A204.1 (cell line): ENCODE results near the gene MAP4K2.

Source experiments
- FAIRE-seq: peaks from 2 replicates; lab custom pipeline; 2012; peaks lifted over from hg19 to GRCh38; lab: Jason Lieb, UNC

The MAP4K2 gene

DNA sequence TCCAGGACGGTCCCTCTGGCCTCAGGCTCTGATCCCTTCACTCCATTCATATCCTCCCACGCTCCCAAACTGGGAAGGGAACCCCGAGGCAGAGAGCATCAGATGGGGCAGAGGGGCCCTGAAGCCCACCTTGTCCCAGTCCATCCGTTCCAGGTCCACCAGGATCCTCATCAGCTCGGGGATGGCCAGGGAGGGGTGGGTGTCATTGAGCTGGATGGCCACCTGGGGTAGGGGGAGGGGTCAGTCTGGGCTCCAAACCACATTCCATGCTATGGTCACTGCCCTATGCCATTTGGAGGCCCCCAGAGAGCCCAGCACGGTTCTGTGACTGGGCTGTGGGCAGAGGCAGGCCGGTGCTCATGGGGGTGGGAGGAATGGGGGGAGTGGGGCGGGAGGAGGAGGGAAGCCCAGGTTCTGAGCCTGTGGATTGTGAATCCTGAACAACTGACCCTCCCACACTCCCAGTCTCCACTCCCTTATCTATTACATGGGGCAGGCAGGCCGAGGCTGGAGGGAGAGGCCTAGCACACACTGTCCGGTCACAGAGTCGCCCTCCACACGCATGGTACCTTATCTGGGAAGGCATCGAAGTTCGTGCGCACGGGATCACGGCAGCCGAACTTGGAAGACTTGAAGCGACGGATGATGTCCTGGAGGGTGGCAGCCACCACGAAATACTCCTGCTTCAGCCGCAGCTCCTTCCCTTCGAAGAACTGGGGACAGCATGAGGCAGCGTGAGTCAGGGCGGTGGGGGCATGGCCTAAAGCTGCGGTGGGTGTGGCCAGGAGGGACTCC, 48.7 kb downstream of the MAP4K2 start:
- no peak for FAIRE-seq

DNA sequence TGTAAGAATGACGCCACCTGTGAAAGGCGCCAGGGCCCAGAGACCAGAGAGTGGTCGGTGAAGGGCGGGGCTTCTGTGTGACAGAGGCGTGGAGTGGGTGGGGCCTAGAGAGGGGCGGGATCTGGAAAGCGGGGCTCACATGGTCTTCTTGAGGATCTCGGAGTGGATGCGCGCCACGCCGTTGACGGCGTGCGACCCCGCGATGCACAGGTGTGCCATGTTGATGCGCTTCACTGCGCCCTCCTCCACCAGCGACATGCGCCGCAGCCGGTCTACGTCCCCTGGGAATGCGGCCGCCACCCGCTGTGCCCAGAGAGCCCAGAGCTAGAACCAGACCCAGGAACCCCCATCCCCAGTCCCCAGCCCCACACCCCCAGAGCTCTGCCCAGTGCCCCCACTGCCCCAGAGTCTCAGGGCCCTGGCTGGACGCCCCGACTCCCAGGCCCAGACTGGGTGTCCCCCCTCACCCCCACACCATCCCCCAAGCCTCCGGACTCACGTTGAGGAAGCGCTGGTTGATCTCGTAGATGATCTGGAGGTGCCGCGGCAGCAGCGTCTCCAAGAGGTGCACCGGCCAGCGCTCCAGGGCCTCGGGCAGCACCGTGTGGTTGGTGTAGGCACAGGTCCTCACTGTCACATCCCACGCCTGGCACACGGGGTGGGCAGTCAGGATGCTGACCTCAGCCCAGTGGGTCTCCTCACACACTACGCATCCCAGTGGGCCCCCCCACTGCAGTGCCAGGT, 49.5 kb downstream of the MAP4K2 start:
- no peak for FAIRE-seq

DNA sequence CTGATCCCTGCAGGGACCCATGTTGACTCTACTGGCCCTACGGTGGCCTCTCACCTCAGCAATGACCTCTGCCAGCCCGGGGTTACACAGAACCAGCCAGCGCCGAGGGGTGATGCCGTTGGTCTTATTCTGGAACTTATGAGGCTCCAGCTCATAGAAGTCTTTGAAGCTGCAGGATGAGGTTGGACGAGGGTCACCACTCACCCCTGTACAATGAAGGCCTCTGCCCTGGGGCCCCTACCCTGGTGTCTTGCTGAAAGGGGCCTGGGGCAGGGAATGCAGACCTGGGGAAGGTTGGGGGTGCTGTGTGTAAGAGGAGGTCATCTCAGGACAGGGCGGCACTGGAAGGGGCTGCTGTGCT, 50.0 kb downstream of the MAP4K2 start:
- FAIRE-seq, result no peak

DNA sequence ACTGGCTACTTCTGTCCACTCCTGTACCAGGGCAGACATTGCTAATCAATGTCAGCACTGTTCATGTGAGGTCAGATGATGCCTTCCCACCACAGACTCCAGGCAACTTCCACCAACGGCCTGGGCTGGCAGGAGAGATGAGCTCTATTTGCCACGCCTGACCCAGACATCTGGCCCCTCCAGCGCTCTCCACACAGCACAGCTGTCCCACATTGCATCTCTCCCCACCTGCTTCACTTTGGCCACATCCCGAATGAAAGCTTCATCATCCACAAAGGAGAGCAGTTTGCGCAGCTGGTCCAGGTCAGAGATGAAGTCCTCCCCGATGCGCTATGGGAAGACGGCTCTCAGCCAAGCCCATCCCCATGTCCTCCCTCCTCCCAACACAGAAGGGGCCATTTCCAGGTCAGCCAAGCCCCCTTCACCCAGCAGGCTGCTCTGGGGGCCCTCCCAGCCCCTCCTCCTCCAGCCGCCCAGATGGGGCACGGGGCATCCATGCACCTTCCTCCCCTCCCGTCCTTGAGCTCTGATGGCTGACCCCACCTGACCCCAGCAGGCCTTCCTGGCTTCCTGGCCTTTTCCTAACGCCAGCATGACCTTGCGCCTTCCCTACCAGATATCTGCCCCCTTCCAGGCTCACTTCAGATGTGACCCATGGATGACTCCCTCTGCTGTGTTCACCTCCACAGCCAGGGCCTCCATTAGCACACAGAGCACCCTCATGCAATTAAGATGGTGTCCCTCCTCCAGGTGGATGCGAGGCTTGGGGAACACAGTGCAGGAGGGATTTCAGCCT, 50.6 kb downstream of the MAP4K2 start:
- no peak for FAIRE-seq

DNA sequence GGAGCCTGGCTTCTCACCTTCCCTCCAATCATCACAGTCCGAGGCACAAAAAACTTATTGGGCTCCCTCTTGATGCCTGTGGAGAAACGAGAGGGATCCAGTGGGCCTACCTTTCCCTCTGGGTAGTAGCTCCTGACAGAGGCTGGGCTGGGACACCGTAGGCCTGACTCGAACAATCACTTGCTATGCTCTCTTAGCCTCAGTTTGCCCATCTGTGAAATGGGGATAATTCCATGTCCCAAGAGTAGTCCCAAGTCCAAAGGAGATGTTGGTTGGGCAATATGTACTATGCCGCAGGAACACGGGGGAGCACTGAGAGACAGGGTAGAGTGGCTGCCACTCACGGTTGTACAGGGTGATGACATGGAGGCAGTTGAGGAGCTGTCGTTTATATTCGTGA, 51.4 kb downstream of the MAP4K2 start:
- FAIRE-seq, result no peak

DNA sequence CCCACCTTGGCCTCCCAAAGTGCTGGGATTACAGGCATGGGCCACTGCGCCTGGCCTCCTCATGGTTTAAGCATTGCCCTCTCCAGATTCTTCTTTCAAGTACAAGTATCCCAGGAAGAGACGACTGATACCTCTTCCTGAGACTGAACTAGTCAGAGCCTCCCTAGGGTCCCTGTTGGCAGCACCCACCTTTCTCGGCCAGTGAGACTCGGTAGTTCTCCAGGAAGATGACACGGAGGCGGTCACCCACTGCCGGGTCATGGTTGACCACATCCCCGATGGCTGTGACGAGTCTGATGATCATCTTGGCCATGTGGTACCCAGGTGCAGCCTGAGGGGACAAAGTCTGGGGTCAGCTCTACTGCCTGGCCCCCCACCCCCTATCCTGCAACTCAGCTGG, 51.9 kb downstream of the MAP4K2 start:
- no peak for FAIRE-seq

DNA sequence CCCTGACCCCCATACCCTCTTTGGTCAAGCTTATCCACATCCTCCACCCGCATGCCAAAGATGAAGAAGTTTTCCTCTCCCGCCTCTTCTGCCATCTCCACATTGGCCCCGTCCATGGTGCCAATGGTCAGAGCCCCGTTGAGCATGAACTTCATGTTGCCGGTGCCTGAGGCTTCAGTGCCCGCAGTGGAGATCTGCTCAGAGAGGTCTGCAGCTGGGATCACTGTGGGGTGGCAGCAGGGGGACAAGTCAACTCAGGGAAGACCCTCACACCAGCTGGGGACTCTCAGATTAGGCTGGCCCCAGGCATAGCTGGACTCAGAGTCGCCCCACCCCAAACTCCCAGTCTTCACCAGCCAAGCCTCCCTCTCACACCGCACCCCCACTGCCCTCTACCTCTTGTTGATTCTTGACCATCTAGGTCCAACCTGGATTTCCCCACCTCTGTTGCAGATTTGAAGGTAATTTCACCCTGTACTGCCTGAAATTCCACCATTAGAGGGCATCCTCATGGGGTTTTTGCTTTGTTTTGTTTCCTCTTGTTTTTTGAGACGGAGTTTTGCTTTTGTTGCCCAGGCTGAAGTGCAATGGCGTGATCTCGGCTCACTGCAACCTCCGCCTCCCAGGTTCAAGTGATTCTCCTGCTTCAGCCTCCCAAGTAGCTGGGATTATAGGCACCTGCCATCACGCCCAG, 52.5 kb downstream of the MAP4K2 start:
- FAIRE-seq, result no peak

DNA sequence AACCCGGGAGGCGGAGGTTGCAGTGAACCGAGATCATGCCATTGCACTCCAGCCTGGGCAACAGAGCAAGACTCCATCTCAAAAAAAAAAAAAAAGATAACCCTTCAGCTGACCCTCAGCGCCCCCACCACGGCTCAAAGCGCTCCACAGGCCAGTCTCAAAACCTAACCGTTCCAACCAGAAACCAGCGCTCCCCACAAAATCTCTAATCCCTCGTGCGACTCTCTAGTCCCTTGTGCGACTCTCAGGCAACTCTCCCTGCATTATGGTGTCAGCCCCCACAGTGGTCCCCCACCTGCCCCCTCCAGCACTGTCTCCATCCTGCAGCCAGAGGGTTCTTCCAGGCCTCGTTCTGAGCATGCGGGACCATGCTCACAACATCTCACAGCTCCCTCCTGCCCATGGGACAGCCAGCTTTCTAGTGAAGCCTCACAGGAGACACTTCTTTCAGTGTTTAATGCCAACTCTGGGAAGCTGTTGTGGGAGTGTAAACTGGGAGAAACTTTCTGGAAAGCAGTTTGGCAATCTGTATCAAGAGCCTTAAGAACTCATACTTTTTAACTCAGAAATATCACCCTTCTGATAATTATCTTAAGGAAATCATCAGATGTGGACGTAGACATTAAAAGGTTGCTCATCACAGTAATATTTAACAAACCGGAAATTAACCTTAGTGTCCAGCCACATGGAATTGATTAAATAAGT, 54.9 kb downstream of the MAP4K2 start:
- no peak for FAIRE-seq

DNA sequence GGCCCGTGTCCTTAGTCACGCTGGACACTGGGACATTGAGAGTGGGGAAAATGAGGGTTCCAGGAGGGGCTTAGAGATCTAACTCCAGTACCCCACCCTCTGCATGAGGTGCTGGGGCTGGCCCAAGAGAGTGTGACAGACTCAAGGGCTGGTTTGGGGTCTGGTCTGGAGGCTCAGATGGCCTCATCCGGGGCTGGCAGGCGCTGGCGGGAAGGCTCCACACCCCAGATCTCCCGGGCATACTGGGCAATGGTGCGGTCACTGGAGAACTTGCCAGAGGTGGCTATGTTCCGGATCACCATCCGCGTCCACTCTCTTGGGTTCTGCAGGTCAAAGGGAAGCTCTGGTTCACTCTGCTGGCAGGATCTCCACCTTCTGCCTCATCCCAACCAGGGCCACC, 56.5 kb downstream of the MAP4K2 start:
- no peak for FAIRE-seq

DNA sequence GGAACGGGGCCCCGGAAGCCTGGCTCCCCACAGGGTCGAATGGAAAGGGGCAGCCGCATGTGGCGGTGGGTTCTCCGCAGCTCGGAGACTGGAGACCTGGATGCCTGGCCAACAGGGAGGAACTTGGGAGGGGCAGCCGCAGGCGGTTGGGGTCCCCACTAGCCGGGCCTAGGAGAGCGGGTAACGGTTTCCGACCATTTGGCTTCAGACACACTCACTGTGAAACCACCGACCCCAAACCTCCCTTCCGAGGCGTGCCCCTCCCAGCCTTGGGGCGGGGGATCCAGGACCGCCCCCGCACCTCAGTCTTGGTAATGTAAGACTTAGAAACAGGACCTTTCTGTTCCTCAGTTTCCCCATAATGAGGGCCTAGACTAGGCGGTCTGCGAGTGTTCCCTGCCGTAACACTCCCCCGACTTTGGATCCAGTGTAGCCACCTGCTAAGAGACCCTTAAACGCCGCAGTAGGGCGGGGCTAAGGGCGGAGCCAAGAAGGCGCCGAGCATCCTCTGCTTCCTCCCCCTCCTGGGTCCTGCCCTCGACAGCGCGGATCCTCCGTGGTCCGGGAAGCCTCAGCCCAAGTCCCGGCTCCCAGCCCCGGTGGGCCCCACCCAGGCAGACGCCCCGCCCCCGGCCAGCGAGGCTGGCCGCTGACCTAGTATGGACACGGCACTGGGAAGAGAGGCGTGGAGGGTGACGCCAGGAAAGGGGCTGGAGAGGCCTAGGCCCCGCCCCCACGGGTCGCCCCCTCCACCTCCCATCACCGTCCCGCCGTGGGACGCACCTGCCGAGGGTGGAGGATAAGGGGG, 57.3 kb downstream of the MAP4K2 start:
- no peak for FAIRE-seq

DNA sequence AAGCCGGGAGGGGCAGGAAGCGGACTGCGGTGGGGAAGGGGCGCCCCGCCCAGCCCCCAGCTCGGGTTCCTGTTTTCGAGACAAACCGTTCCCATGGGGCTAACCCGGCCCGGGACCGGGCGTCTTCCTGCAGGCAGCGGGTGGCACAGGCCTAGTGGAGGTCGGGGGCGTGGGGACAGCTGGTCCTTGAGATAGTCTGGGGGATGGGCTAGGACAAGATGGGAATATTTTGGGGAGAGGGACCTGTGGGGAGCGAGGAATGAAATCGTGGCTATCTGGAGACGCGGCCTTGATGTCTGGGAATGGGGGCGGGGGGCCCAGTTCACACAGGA, 57.9 kb downstream of the MAP4K2 start:
- no peak for FAIRE-seq

DNA sequence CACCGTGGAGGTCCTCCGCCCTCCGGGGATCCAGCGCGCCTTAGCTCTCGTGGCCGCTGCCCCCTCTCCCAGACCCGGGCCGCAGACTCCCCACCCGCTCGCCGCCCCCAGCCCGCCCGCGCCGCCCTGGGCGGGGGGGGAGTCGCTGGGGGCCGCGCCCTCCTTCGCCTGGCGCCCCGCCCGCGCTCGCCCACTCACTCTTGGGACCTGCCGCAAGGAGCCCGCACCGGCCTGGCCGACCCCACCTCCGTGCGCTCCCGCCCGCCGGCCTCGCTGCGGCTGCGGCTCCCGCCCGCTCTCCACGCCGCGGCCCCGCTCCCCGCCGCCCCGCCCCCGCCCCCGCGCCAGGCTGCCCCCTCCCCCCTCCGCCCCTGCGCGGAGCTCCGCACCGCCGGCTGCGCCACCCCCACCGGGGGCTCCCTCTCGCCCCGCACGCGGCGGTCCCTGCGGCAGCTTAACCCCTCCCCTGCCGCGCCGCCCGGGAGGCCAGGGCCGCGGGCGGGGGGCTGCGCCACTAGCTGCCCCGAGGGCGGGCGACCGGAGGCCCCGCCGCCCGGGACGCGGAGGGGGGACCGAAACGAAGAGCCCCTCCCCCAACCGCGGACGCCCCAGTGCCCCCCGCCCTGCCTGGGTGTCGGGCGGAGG, 58.3 kb downstream of the MAP4K2 start:
- no peak for FAIRE-seq

DNA sequence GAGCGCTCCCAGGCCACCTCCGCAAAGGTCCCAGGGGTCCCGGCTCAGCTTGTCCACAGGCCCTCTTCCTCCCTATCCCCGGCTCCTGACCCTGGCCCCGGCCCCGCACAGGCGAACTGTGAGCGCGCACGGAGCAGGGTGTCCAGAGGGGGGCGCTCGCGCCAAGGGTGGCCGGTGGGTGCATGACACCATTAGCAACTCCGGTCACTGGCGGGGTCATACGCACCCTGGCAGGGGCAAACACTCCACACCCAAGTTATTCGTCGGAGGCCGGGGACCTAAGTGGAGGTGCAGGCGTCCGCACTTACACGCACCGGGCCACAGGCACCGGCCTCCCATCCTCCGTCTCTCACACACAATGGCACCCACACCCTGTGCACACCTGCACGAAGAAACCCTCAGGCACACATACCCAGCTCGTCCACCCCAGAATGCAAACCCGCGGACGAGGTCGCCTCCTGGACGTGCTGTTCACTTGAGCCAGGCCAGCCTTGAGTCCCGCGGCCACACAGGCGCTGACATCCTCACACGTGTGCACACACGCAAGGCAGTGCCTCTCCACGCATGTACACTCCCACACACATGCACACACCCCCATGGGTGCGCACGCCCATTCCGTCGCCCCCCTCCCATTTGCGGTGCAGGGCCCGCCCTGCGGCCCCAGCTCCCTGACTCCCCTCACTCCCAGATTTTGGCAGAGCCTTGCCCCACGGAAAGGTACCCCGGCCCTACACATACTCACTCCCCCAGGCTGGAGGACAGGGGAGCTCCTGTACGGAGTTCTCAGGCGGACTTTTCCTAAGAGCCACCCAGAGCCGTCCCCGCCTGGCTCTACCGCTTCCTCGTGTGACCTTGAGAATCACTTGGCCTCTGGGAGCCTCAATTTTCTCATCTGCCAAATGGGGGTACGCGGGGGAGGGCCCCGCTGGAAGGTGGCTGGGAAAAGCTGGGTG, 59.1 kb downstream of the MAP4K2 start, which contains the start of gene RASGRP2:
Gene RASGRP2 (minus strand): TSS at position 552 of the 953 bp plus-strand sequence. CDS start 1,276 bp downstream, outside the sequence.
- no peak for FAIRE-seq

DNA sequence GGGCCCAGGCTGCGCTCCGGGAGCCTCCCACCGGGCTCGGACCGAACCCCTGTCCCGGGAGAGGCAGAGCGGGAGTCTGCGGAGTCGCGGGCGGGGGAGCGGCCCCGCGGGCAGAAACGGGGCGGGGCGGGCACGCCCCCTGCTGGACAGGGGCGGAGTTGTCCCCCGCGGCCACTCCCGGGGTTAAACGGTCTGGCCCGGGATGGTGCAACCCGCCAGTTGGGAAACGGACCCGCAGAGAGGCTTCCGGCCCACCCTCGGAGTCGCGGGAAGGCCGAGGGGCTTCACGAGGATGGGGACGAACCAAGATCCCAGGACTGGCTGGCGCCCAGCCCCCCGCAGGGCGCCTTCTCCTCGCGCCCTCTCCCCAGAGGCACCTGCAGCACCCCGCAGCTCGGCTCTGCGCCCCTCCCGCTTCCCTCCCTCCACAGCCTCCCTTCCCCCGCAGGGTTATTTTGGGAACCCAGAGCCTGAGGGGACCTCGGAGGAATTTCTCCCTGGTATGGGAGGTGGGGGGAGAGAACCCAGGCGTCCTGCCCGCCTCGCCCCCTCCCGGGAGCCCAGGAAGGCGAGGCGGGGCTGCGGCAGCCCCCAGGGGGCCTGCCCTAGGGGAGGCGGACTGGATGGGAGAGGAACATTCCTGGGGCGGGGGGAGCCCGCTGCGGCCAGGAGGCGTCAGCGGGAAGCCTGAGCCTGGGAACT, 60.0 kb downstream of the MAP4K2 start:
- no peak for FAIRE-seq

DNA sequence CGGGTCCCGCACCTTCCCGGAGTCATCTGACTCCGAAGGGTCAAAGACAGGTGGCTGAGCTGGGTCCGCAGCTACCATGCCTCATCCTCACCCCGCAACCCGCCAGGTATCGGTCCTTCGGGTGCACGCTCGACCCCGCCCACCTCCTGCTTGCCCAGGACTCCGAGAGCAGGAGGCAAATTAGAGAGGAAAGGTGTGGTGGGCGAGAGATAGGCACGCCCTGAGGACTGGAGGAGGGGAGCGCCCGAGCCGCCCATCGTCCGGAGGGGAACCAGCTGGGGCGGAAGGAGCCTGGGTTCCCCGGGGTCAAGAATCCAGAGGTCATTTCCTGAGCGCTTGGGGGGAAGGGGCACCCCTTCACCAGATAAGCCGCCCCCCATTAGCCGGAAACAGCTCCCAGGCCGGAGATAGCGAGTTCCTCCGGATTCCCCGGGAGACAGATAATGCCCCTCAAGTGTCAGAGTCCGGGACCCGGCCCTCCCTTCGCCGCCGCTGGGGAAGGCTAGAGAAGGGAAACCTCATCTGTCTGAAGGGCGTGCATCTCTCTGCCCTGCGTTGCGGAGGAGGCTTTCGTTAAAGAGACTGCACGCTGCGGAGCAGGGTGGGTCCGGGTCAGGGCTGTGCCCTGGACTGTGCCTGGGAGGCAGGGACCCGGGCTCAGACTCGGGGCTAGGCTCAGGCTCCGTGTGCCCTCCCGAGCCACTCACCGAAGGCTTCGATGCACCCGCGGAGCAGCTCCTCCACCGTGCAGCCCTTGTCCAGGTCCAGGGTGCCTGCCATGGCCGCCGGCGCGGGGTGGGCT, 60.7 kb downstream of the MAP4K2 start:
- no peak for FAIRE-seq

DNA sequence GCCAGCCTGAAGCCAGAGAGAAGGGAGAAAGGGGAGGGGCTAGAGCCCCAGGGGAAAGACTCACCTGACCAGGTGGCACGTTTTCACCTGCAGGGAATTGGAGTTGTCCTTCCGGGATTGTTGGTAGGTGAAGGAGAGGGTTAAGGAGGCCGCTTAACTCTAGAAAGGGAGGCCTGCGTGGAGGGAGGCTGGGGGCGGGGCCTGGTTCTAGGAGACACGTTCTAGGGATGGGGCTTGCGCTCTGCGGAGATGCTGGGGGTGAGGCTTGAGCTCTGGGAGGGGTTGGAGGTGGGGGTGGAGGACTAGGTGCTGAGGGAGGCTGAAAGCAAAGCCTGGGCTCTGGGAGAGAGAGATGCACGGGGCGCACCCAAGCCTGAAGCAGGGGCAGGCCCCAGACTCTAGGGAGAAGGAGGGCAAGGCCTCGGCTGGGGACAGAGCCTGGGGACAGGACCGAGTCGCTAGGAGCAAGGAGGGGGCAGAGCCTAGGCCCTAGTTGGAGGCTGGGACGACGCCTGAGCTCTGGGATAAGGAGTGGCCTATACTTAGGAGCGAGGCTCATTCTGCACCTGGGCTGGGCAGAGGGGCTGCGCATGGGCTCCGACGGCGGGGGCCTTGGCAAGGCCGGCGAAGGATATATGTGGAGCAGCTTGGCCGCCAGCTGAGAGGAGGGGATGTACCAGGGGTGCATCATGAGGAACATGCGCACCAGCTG, 61.5 kb downstream of the MAP4K2 start:
- no peak for FAIRE-seq

DNA sequence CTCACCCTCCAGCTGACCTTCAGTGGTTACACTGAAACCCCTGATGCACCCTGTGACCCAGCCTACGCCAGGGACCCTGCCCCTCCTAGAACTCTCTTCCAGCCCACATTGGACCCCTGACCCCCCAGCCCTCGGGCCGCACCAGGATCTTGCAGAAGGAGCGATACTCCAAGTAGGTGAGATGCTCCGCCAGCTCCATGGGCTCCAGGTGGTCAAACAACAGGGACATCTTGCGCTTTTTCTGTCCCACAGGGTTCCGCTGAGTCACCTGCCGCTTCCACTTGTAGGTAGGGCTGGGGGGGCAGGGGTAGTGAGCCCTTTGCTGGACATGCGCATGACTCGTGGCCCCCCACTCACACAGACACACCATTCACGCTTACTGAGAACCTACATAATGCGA, 63.1 kb downstream of the MAP4K2 start:
- FAIRE-seq, result no peak
